ENCODE results near the gene EYS. TPM values are rescaled to one million over a fixed set of nuclear protein-coding genes. Genes with fewer than 3 reads are reported as not detected.
"Not testable (repeated sequence)": the region's sequence is repeated elsewhere in the genome, so short reads cannot be mapped to it uniquely, and the experiment has no call there.

EYS gene
- total RNA-seq, 1 experiment from 2014 or later: not detected

DNA sequence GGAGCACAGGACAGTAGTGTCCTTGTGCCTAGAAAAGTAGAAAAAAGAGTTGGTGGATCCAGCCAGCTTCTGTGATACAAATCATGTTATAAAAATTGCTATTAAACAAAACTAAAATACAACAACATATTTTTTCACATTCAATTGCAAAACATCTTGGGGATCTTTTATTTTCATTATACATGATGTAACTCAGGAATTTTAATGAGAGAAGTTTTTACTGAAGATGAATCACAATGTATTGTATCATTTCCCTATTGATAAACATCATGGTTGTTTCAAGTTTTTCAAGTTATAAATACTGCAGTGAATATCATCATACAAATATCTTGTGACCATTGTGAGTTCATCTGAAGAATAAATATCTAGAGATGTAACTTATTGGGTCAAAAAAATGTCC lies 1463.4 kb downstream of the EYS start:
- no peaks in the 10 kb centered on the region; a peak in 1 of 4 replicates for H3K36me3 ChIP-seq (ENCODE audit: control insufficient read depth in 1 of 2, insufficient read depth in 2 of 2, low read length in 2 of 2)
- H3K4me2 ChIP-seq (ENCODE audit: low read length): no peak overlapping the region
- BruUV-seq (replicated peaks): no TSS peak
- DNase-seq (ENCODE audit: low read depth, low spot score) (no peak), ATAC-seq (no peak)
- intact Hi-C loops (cut with micrococcal nuclease): no loop called here
- H3K9me3 ChIP-seq (ENCODE audit: control insufficient read depth in 1 of 2, insufficient read depth in 1 of 2, low read depth in 1 of 2, low read length in 2 of 2): no peaks in the 10 kb centered on the region; a peak in 1 of 4 replicates
- ChIA-PET RAD21 (ENCODE audit: low non-redundant PET in 1 of 2, low total read pairs in 2 of 2, uncharacterized antibody in 2 of 2, unreplicated experiment in 2 of 2) (no interaction called here), POLR2A (no interaction called here), CTCF (no interaction called here)
- H2AFZ ChIP-seq (ENCODE audit: low read depth, low read length, poor library complexity, severe bottlenecking): no peak overlapping the region
- TF ChIP-seq POLR2A (IDR thresholded peaks at IDR 0.05; ENCODE audit: borderline replicate concordance, extremely low read depth, insufficient read depth, insufficient read length) (no peak), CBX3 (IDR thresholded peaks at IDR 0.05; ENCODE audit: low read depth) (no peak), SP1 (IDR thresholded peaks at IDR 0.05; ENCODE audit: low read depth) (no peak), ZNF274 (IDR thresholded peaks at IDR 0.05; ENCODE audit: low read depth, low read length) (no peak), MAX (IDR thresholded peaks at IDR 0.05) (no peak), JUND (IDR thresholded peaks at IDR 0.05) (no peak), POLR2AphosphoS5 (IDR thresholded peaks at IDR 0.05; ENCODE audit: low read depth, low read length) (no peak)
- no peaks in the 10 kb centered on the region for H3K9me2 ChIP-seq (ENCODE audit: insufficient read depth)
- no peak overlapping the region for H3K9ac ChIP-seq (ENCODE audit: low read length)
- no peaks in the 10 kb centered on the region for H3K4me1 ChIP-seq (ENCODE audit: control insufficient read depth in 1 of 2, insufficient read depth in 2 of 2, low read length in 2 of 2)
- H3K27ac ChIP-seq (ENCODE audit: low read depth, low read length): no peak overlapping the region
- no peak overlapping the region for H3K4me3 ChIP-seq (replicated peaks in 1 of 2; ENCODE audit: low read depth in 1 of 2, low read length in 2 of 2)
- H4K20me1 ChIP-seq (ENCODE audit: insufficient read depth): no peaks in the 10 kb centered on the region
- H3K27me3 ChIP-seq (ENCODE audit: insufficient read depth, low read length): no peaks in the 10 kb centered on the region
- H3K79me2 ChIP-seq (ENCODE audit: insufficient read depth, low read length): no peaks in the 10 kb centered on the region

DNA sequence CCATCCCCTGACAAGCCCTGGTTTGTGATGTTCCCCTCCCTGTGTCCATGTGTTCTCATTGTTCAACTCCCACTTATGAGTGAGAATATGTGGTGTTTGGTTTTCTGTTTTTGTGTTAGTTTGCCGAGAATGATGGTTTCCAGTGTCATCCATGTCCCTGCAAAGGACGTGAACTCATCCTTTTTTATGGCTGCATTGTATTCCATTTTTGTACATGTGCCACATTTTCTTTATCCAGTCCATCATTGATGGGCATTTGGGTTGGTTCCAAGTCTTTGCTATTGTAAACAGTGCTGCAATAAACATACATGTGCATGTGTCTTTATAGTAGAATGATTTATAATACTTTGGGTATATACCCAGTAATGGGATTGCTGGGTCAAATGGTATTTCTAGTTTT lies 1468.1 kb downstream of the EYS start:
- not testable (repeated sequence) for ATAC-seq

More for the DNA sequence above, 1468.1 kb downstream of the EYS start:
- BruUV-seq (replicated peaks); H3K9me2 ChIP-seq (ENCODE audit: insufficient read depth); H2AFZ ChIP-seq (ENCODE audit: low read depth, low read length, poor library complexity, severe bottlenecking); intact Hi-C loops (cut with micrococcal nuclease); H3K4me3 ChIP-seq (replicated peaks in 1 of 2; ENCODE audit: low read depth in 1 of 2, low read length in 2 of 2); H4K20me1 ChIP-seq (ENCODE audit: insufficient read depth); POLR2A ChIA-PET; H3K4me1 ChIP-seq (ENCODE audit: control insufficient read depth in 1 of 2, insufficient read depth in 2 of 2, low read length in 2 of 2); H3K36me3 ChIP-seq (ENCODE audit: control insufficient read depth in 1 of 2, insufficient read depth in 2 of 2, low read length in 2 of 2); H3K9me3 ChIP-seq (ENCODE audit: control insufficient read depth in 1 of 2, insufficient read depth in 1 of 2, low read depth in 1 of 2, low read length in 2 of 2); H3K79me2 ChIP-seq (ENCODE audit: insufficient read depth, low read length); RAD21 ChIA-PET (ENCODE audit: low non-redundant PET in 1 of 2, low total read pairs in 2 of 2, uncharacterized antibody in 2 of 2, unreplicated experiment in 2 of 2); DNase-seq (ENCODE audit: low read depth, low spot score); CTCF ChIA-PET; H3K4me2 ChIP-seq (ENCODE audit: low read length); H3K27ac ChIP-seq (ENCODE audit: low read depth, low read length); H3K9ac ChIP-seq (ENCODE audit: low read length); H3K27me3 ChIP-seq (ENCODE audit: insufficient read depth, low read length): not testable (repeated sequence)
